Inflammatory macrophage treated with lipopolysaccharide for 4 hours (primary cell): Measurements from ENCODE around the gene STAU1.
"Not testable (repeated sequence)": the region's sequence is repeated elsewhere in the genome, so short reads cannot be mapped to it uniquely, and the experiment has no call there.

Experiments used
- DNase-seq: peaks from one replicate; pipeline ENCODE4 v3.0.0-alpha.2; 2020

The STAU1 gene

GRCh38 chr20:49187851-49188641 lies at the start of gene STAU1:
Gene STAU1 (minus strand): TSS chr20:49188334. CDS start chr20:49166201, 22,133 bp downstream.
- DNase-seq = peak; percentile 97

GRCh38 chr20:49237531-49237930 lies 49.4 kb upstream of the STAU1 start:
- DNase-seq = no peak

GRCh38 chr20:49236301-49236700 lies 48.2 kb upstream of the STAU1 start:
- no peak for DNase-seq

GRCh38 chr20:49234831-49235230 lies 46.7 kb upstream of the STAU1 start:
- no peak for DNase-seq

GRCh38 chr20:49233226-49233625 lies 45.1 kb upstream of the STAU1 start:
- DNase-seq = no peak

GRCh38 chr20:49231471-49231870 lies 43.3 kb upstream of the STAU1 start:
- no peak for DNase-seq

GRCh38 chr20:49230561-49231133 lies 42.5 kb upstream of the STAU1 start:
- DNase-seq = peak; percentile 76

GRCh38 chr20:49230021-49230420 lies 41.9 kb upstream of the STAU1 start:
- DNase-seq = no peak

GRCh38 chr20:49229381-49229780 lies 41.2 kb upstream of the STAU1 start:
- no peak for DNase-seq

- DNase-seq = no peak
Observed at GRCh38 chr20:49228676-49229075, 40.5 kb upstream of the STAU1 start.

- DNase-seq = no peak
Observed at GRCh38 chr20:49225896-49226295, 37.8 kb upstream of the STAU1 start.

GRCh38 chr20:49219924-49220831 lies 32.0 kb upstream of the STAU1 start:
- DNase-seq = no peak

- peak; percentile 99 for DNase-seq
Observed at GRCh38 chr20:49219091-49219923, 31.2 kb upstream of the STAU1 start, which contains the start of gene DDX27. Gene DDX27 (plus strand): TSS chr20:49219416. CDS start chr20:49219449, 33 bp downstream.

- DNase-seq = not testable (repeated sequence)
Observed at GRCh38 chr20:49218739-49219090, 30.6 kb upstream of the STAU1 start.

- peak; percentile 91 for DNase-seq
Observed at GRCh38 chr20:49216991-49217578, 29.0 kb upstream of the STAU1 start.

GRCh38 chr20:49215232-49215631 lies 27.1 kb upstream of the STAU1 start:
- no peak for DNase-seq

GRCh38 chr20:49214571-49214970 lies 26.4 kb upstream of the STAU1 start:
- DNase-seq = peak; percentile 33

GRCh38 chr20:49210757-49211110 lies 22.6 kb upstream of the STAU1 start:
- DNase-seq = no peak

GRCh38 chr20:49210101-49210756 lies 22.1 kb upstream of the STAU1 start:
- DNase-seq = no peak

GRCh38 chr20:49207076-49207475 lies 18.9 kb upstream of the STAU1 start:
- DNase-seq = peak; percentile 30

GRCh38 chr20:49203746-49204145 lies 15.6 kb upstream of the STAU1 start:
- DNase-seq = no peak

GRCh38 chr20:49203011-49203410 lies 14.9 kb upstream of the STAU1 start:
- DNase-seq = no peak
